ENCODE results near the gene LMTK3.

GRCh38 chr19:48471836-48472235 is 39.8 kb downstream of the LMTK3 start:
- TF ChIP-seq CHD2 (IDR thresholded peaks at IDR 0.05; ENCODE audit: low read depth, low read length) (no peak), ZNF816 (CRISPR knock-in tag; IDR thresholded peaks at IDR 0.05; ENCODE audit: borderline replicate concordance) (no peak), ZBTB4 (CRISPR knock-in tag; IDR thresholded peaks at IDR 0.05; ENCODE audit: borderline replicate concordance) (no peak)

All from HepG2 (cell line).